ENCODE data around the gene TPX2.
A peak's percentile ranks its signal among the peaks of the same experiment; 100 is the strongest.

Gene TPX2

GRCh38 chr20:31716818-31717477, 22.1 kb upstream of the TPX2 start:
- Histone ChIP-seq H3K27me3 (ENCODE audit: insufficient read depth, low read length) (no peaks in the 10 kb centered on the region), H2AFZ (ENCODE audit: low read length) (no peak overlapping the region), H3K9me2 (ENCODE audit: low read depth, low read length) (no peaks in the 10 kb centered on the region), H3F3A (ENCODE audit: insufficient read depth, low read length) (no peaks in the 10 kb centered on the region), H3K9me3 (ENCODE audit: low read length) (no peaks in the 10 kb centered on the region), H3K4me2 (ENCODE audit: low read length) (peak overlapping the region; percentile 69), H3K9ac (ENCODE audit: low read length) (peak overlapping the region; percentile 35; the same call in 1 of the 2 replicates), H3K36me3 (ENCODE audit: insufficient read depth, low read length) (peaks cover 73% of the 10 kb centered on the region), H3K27ac (ENCODE audit: low read depth, low read length, poor library complexity, severe bottlenecking) (peak overlapping the region; percentile 32), H3K79me2 (ENCODE audit: insufficient read depth, low read length) (peaks cover 64% of the 10 kb centered on the region), H3K4me1 (ENCODE audit: insufficient read depth, low read length, severe bottlenecking) (peaks cover 85% of the 10 kb centered on the region), H3K4me3 (ENCODE audit: low read depth, low read length, poor library complexity, severe bottlenecking) (peak overlapping the region; percentile 44), H4K20me1 (ENCODE audit: insufficient read depth, low read length) (no peaks in the 10 kb centered on the region)
- no peak for TF ChIP-seq CTCF (IDR thresholded peaks at IDR 0.05; ENCODE audit: low read length)
- no peak for TF ChIP-seq EZH2 (IDR thresholded peaks at IDR 0.05; ENCODE audit: borderline replicate concordance, low read length)

GRCh38 chr20:31717478-31718201, 21.4 kb upstream of the TPX2 start:
- peak overlapping the region; percentile 44 for H3K4me3 ChIP-seq (ENCODE audit: low read depth, low read length, poor library complexity, severe bottlenecking)
- H3K4me1 ChIP-seq (ENCODE audit: insufficient read depth, low read length, severe bottlenecking): peaks cover 78% of the 10 kb centered on the region

More at GRCh38 chr20:31717478-31718201, 21.4 kb upstream of the TPX2 start:
- Histone ChIP-seq H2AFZ (ENCODE audit: low read length) (no peak overlapping the region), H3K27me3 (ENCODE audit: insufficient read depth, low read length) (no peaks in the 10 kb centered on the region), H3K79me2 (ENCODE audit: insufficient read depth, low read length) (peaks cover 67% of the 10 kb centered on the region), H3K27ac (ENCODE audit: low read depth, low read length, poor library complexity, severe bottlenecking) (peak overlapping the region; percentile 32), H3K4me2 (ENCODE audit: low read length) (peak overlapping the region; percentile 69), H3F3A (ENCODE audit: insufficient read depth, low read length) (no peaks in the 10 kb centered on the region), H3K9me3 (ENCODE audit: low read length) (no peaks in the 10 kb centered on the region), H3K9ac (ENCODE audit: low read length) (peak overlapping the region; percentile 35; the same call in 1 of the 2 replicates), H3K36me3 (ENCODE audit: insufficient read depth, low read length) (peaks cover 72% of the 10 kb centered on the region), H4K20me1 (ENCODE audit: insufficient read depth, low read length) (no peaks in the 10 kb centered on the region), H3K9me2 (ENCODE audit: low read depth, low read length) (no peaks in the 10 kb centered on the region)
- no peak for TF ChIP-seq CTCF (IDR thresholded peaks at IDR 0.05; ENCODE audit: low read length)
- no peak for TF ChIP-seq EZH2 (IDR thresholded peaks at IDR 0.05; ENCODE audit: borderline replicate concordance, low read length)
